Spleen (tissue), 11 donors: ENCODE measurements around the gene RANBP17. TPM values are rescaled to one million over a fixed set of nuclear protein-coding genes. Genes with fewer than 3 reads are reported as not detected.
"Not testable (repeated sequence)": the region's sequence is repeated elsewhere in the genome, so short reads cannot be mapped to it uniquely, and the experiment has no call there.

Experiments used
- DNase-seq: peaks from one replicate; pipeline ENCODE4 v3.0.0-alpha.2; 2020
- H3K27ac ChIP-seq, 8 donors: fragments of 200-600 bp; sonication (generic) in 7 of 8; 1 replicate in 4 of 8; 2 replicates in 4 of 8; pipeline versions ENCODE4 v1.5.0 to v1.8.0; 2016 to 2021; ENCODE audit warnings: inconsistent platforms in 4 of 8, mild to moderate bottlenecking in 4 of 8, moderate library complexity in 1 of 8
- H3K27me3 ChIP-seq, 7 donors: fragments of 200-600 bp; sonication (generic) in 6 of 7; replicated peaks in 1 of 7; 1 replicate in 4 of 7; 2 replicates in 3 of 7; pipeline versions ENCODE4 v1.5.0 to v1.8.0; 2016 to 2021; ENCODE audit warnings: inconsistent platforms in 3 of 7, mild to moderate bottlenecking in 1 of 7
- H3K36me3 ChIP-seq, 6 donors: fragments of 200-600 bp; sonication (generic) in 5 of 6; 1 replicate in 4 of 6; 2 replicates in 2 of 6; pipeline versions ENCODE4 v1.5.0 to v1.8.0; 2016 to 2021; ENCODE audit warnings: inconsistent platforms in 2 of 6
- H3K4me1 ChIP-seq, 6 donors: fragments of 200-600 bp; sonication (generic) in 5 of 6; 1 replicate in 3 of 6; 2 replicates in 3 of 6; pipeline versions ENCODE4 v1.5.0 to v1.8.0; 2016 to 2021; ENCODE audit warnings: inconsistent platforms in 3 of 6
- H3K4me3 ChIP-seq, 8 donors: fragments of 200-600 bp; sonication (generic) in 7 of 8; 1 replicate in 4 of 8; 2 replicates in 4 of 8; pipeline versions ENCODE4 v1.5.0 to v1.8.0; 2016 to 2021; ENCODE audit warnings: inconsistent platforms in 4 of 8, mild to moderate bottlenecking in 4 of 8, moderate library complexity in 2 of 8
- H3K9me3 ChIP-seq, 8 donors: fragments of 200-600 bp; sonication (generic) in 7 of 8; 1 replicate in 4 of 8; 2 replicates in 4 of 8; pipeline versions ENCODE4 v1.5.0 to v1.8.0; 2016 to 2021; ENCODE audit warnings: inconsistent platforms in 4 of 8
- CTCF ChIP-seq, 11 experiments: fragments of 200-600 bp in 7 of 11; fragments of 450-650 bp in 4 of 11; sonication (generic) in 4 of 11; IDR thresholded peaks in 8 of 11; conservative IDR thresholded peaks in 3 of 11; 1 replicate in 7 of 11; 2 replicates in 4 of 11; pipeline versions ENCODE4 v1.4.0 to v1.8.0; 2016 to 2021; ENCODE audit warnings: antibody characterized with exemption in 11 of 11, inconsistent platforms in 4 of 11, mild to moderate bottlenecking in 1 of 11
- POLR2A ChIP-seq, 3 donors: fragments of 450-650 bp; IDR thresholded peaks; one replicate each; pipeline ENCODE4 v1.5.1; 2017; ENCODE audit warnings: antibody characterized with exemption in 3 of 3, mild to moderate bottlenecking in 1 of 3
- POLR2AphosphoS5 ChIP-seq, 3 donors: sonication (generic); formaldehyde crosslinking; IDR thresholded peaks; one replicate each; pipeline ENCODE4 v1.5.1; 2017; ENCODE audit warnings: antibody characterized with exemption in 3 of 3
- WGBS, 5 donors: extraction: QIAGEN DNeasy Blood & Tissue Kit in 3 of 5; methylation state at CpG; one replicate each; pipeline versions ENCODE4 v1.1.5 to v1.1.7; 2013 to 2018; 5-methylcytosine and 5-hydroxymethylcytosine counted together
- intact Hi-C: fragments of 100-400 bp; cut with DNase I; formaldehyde crosslinking; loops from one replicate; pipeline ENCODE4 v1.15.0; 2023; ENCODE audit warnings: low total_unique reads
- polyA plus RNA-seq, 3 donors: library from polyadenylated mRNA; stranded (reverse); fragments of 200-250 nt; gene quantifications; one replicate each; pipeline ENCODE4 v1.2.1, GENCODE V29; 2013
- total RNA-seq, 7 donors: library from RNA; depleted of rRNA in 3 of 7; stranded (reverse); fragments of >200 nt in 3 of 7; fragmentation: NEBNext Ultra II Directional in 4 of 7; extraction: Animal tissue kit (Norgen Biotek cat#: 25700) in 4 of 7; gene quantifications; one replicate each; pipeline versions ENCODE4 v1.1.0 to v1.2.1, GENCODE V29; 2016 to 2021
- donor health status: healthy with polysubstance abuse.
- donor health status: DM: no; HTN: no; CAD: no; lungs with moderate emphysema.
- donor health status: DM: no; HTN: no; CAD: no.
- donor health status: Bipolar disorder and iron deficiency.
- donor health status: healthy.
- donor health status: DM: no; HTN: no; CAD: no.
- donor health status: DM: yes; HTN: yes; CAD: no.

RANBP17 gene
- total and polyA plus RNA-seq, 10 donors, result 0.56 to 6.6 (median 3.4) TPM

- no peaks in the 10 kb centered on the region for H3K9me3 ChIP-seq
- intact Hi-C loops, result no loop called here
- H3K4me3 ChIP-seq, result no peak overlapping the region
- no peaks in the 10 kb centered on the region for H3K4me1 ChIP-seq
- H3K27me3 ChIP-seq, result no peaks in the 10 kb centered on the region
- no peaks in the 10 kb centered on the region for H3K36me3 ChIP-seq
- DNase-seq, result no peak
- TF ChIP-seq CTCF (IDR thresholded peaks at IDR 0.05 in 8 of 11, conservative IDR thresholded peaks at IDR 0.05 in 3 of 11), result no peak
- TF ChIP-seq POLR2AphosphoS5 (IDR thresholded peaks at IDR 0.05), result no peak
- TF ChIP-seq POLR2A (IDR thresholded peaks at IDR 0.05), result no peak
- H3K27ac ChIP-seq, result no peak overlapping the region
Measured at GRCh38 chr5:170917113-170917512, 55.3 kb downstream of the RANBP17 start.

- no peaks in the 10 kb centered on the region for H3K4me1 ChIP-seq
- TF ChIP-seq POLR2AphosphoS5 (IDR thresholded peaks at IDR 0.05), result no peak
- no peak for TF ChIP-seq POLR2A (IDR thresholded peaks at IDR 0.05)
- no peak for TF ChIP-seq CTCF (IDR thresholded peaks at IDR 0.05 in 8 of 11, conservative IDR thresholded peaks at IDR 0.05 in 3 of 11)
- no peak overlapping the region for H3K27ac ChIP-seq
- no peaks in the 10 kb centered on the region for H3K27me3 ChIP-seq
- intact Hi-C loops, result no loop called here
- WGBS, 5 donors, result 80 to 99% (median 96%) methylated on average over 3 of the region's 3 CpGs
- no peaks in the 10 kb centered on the region for H3K36me3 ChIP-seq
- DNase-seq, result no peak
- H3K9me3 ChIP-seq, result no peaks in the 10 kb centered on the region
- no peak overlapping the region for H3K4me3 ChIP-seq
Measured at GRCh38 chr5:170920196-170920595, 58.4 kb downstream of the RANBP17 start.

- whole genome bisulfite sequencing, 5 donors, result 67 to 81% (median 76%) methylated on average over 7 to 10 of the region's 10 CpGs
- H3K4me3 ChIP-seq, H3K27me3 ChIP-seq, H3K36me3 ChIP-seq, H3K27ac ChIP-seq, H3K9me3 ChIP-seq, DNase-seq, H3K4me1 ChIP-seq, intact Hi-C loops: not testable (repeated sequence)
Measured at GRCh38 chr5:170922331-170922730, 60.5 kb downstream of the RANBP17 start.

GRCh38 chr5:170923910-170924620, 62.2 kb downstream of the RANBP17 start:
- no peaks in the 10 kb centered on the region for H3K9me3 ChIP-seq
- no peak for TF ChIP-seq POLR2AphosphoS5 (IDR thresholded peaks at IDR 0.05)
- TF ChIP-seq POLR2A (IDR thresholded peaks at IDR 0.05), result no peak
- no peak for TF ChIP-seq CTCF (IDR thresholded peaks at IDR 0.05 in 8 of 11, conservative IDR thresholded peaks at IDR 0.05 in 3 of 11)
- H3K27ac ChIP-seq, result no peak overlapping the region
- 70 to 92% (median 81%) methylated on average over 7 of the region's 7 CpGs for WGBS, 5 donors
- no peak for DNase-seq
- no peaks in the 10 kb centered on the region for H3K4me1 ChIP-seq
- no peaks in the 10 kb centered on the region for H3K36me3 ChIP-seq
- intact Hi-C loops, result no loop called here
- no peaks in the 10 kb centered on the region for H3K27me3 ChIP-seq
- no peak overlapping the region for H3K4me3 ChIP-seq

- H3K27ac ChIP-seq, H3K27me3 ChIP-seq, DNase-seq, intact Hi-C loops, H3K4me1 ChIP-seq, H3K36me3 ChIP-seq, H3K4me3 ChIP-seq: not testable (repeated sequence)
- peaks cover 0 to 12% (median 0%) of the 10 kb centered on the region in 8 donors for H3K9me3 ChIP-seq
- WGBS, 5 donors, result 89 to 93% (median 90%) methylated on average over 17 to 18 of the region's 18 CpGs
Measured at GRCh38 chr5:170935534-170936218, 73.9 kb downstream of the RANBP17 start.
